GM12872 (cell line): Measurements from ENCODE around the gene XYLT1.

Source experiments
- TF ChIP-seq, protein P1 (sequence below): IDR thresholded peaks from 3 replicates; pipeline ENCODE4 v1.5.1; 2011; ENCODE audit warnings: low read depth, mild to moderate bottlenecking, low read length, moderate library complexity; ENCODE audit not compliant: insufficient read depth

The XYLT1 gene

DNA sequence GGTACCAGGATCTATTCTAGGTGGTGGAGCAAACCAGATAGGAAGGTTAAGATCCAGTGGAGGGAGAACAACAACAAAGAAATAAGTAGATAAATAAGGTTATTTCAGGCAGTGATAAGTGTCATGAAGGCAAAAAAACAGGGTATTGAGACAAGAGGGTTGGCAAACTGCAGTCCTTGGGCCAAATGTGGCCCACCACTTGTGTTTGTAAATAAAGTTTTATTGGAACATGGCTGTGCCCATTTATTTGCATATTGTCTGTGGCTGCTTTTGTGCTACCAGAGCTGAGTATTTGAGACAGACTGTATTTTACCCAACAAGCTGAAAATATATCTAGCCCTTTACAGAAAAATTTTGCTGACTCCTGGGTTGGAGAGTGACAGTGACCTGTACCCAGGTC, 361.3 kb downstream of the XYLT1 start:
- TF ChIP-seq, protein P1, sequence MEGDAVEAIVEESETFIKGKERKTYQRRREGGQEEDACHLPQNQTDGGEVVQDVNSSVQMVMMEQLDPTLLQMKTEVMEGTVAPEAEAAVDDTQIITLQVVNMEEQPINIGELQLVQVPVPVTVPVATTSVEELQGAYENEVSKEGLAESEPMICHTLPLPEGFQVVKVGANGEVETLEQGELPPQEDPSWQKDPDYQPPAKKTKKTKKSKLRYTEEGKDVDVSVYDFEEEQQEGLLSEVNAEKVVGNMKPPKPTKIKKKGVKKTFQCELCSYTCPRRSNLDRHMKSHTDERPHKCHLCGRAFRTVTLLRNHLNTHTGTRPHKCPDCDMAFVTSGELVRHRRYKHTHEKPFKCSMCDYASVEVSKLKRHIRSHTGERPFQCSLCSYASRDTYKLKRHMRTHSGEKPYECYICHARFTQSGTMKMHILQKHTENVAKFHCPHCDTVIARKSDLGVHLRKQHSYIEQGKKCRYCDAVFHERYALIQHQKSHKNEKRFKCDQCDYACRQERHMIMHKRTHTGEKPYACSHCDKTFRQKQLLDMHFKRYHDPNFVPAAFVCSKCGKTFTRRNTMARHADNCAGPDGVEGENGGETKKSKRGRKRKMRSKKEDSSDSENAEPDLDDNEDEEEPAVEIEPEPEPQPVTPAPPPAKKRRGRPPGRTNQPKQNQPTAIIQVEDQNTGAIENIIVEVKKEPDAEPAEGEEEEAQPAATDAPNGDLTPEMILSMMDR: no peak

DNA sequence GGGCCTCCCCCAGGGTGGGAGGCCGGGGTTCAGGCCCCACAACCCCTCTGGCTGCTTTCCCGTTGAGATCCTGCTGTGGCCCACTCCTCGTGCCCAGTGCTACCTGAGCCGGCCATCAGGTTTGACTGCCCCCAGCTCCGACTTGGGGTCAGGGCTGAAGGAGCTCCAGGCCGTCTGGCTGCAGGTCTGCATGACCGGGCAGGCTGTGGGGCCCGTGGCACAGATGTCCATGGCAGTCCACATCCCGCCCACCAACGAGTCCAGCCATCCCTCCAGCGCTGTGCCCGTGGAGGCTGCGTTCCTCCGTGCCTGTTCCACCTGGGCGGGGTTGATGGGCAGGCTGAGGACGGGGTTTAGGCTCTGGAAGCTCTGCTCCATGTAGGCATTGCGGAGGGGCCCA, 362.2 kb downstream of the XYLT1 start:
- TF ChIP-seq, protein P1: no peak

DNA sequence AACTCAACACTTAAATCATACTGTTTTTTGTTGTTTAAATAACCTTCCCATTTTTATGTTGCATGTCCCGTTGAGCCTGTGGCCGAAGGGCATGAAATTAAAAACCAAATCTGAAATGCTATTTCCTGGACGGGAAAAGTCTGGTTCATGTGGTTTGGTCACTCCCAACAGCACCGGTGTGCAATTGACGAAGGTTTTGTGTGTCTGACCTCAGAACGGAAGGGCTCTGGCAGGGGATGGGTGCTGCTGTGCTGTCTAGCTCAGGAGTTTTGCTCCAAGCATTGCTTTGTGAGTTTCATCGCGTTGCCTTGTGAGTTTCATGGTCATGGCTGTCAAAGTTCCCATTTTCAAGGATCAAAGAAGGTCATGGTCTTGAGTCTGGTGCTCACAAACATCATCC, 363.3 kb downstream of the XYLT1 start:
- TF ChIP-seq, protein P1: no peak

DNA sequence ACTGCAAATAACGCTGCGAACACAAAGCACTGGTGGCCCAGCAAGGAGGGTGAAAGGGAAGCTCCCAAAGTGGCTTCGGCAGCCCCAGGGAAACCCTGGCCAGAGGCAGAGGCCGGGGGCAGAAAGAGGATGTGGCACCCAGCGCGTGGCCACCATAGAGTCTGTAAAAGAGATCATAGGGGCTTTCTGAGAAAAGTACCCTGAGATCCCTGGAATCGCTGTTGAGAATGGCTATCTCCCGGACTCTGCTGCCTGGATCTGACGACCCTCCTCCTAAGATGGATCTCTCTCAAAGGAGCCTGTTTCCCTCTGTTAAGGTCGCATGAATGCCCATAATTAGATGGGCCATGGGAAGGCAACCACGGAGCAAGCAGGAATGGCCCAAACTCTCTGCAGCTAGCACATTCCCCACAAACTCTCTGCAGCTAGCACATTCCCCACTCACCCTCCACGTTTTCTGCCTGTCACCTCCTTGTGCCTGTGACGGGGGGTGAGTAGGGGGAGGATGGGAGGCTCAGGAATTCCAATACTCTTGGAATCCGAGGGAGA, 364.4 kb downstream of the XYLT1 start:
- TF ChIP-seq, protein P1: no peak

DNA sequence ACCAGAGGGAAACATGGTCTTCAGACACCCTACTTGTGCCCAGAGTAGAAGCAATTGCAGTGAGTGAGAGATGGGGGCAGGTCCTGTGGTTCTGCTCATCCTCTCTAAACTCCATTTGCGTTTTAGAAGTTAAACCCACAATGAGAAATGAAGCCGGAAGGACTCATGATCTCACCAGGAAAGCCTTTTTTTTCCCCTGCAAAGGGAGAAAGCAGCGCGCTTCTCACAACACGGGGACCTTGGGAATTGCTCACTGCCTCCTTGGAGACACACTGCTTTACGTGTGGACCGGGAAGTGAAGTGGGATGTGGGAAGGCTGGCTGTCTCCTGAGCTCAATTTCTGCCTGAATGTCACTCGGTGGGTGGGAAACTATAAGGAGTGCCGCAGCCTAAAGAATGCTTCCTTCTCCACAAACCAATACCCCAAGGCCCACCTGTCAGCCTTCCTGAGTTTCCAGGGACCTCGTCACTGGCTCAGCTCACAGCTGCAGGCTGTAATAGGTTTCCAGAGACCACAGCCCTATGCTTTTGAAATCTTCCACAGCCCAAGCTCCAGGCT, 365.4 kb downstream of the XYLT1 start:
- TF ChIP-seq, protein P1: no peak

DNA sequence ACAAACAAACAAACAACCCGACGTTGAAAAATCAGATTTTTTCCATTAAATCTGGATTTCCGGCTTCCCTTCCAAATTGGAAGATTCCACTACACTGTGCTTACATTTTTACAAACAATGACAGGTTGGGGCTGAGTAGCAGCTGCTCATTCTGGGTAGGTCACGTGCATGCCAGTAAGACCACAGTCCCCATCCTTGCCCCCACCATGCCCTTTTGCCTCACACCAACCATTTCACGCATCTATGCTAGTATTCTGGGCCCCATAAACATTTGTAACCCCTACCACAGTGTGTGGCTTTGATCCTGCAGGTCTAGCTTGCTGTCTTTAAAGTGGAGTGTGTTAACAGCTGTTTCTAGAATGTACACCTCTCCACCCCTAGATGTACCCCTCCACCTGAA, 366.1 kb downstream of the XYLT1 start:
- TF ChIP-seq, protein P1: no peak

DNA sequence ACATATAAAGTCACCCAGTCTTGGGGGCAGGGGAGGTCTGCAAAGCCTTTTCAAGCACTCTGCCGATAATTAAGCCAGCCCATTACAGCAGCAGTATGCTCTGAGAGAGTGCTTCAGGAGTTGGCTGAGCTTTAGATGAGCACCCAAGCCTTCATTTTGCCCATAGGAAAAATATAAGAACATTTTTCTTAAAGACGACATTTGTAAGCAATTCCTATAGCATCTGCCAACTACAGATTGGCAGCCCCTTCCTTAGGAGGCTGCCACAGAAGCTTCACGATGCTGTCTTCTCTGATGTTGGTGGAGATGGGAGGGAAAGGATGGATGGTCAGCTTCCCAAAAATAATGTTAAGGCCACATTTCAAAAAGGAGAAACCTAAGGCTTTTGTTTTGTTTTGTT, 367.5 kb downstream of the XYLT1 start:
- TF ChIP-seq, protein P1: no peak

DNA sequence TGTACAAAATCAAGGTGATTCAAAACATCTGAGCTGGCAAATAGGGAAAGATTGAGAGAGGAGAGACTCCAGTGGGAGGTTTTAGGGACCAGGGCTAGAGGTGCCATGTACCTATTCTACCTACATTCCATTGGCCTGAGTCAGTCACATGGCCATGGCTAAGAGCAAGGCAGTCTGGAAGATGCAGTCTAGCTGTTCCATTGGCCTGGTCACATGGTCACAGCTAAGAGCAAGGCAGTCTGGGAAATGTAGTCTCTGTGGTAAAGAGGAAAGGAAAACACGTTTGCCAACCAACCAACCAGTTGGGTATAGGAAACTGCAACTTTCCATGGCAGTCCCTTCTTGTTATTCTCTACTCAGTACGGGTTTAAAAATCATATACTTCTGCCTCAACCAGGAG, 369.1 kb downstream of the XYLT1 start:
- TF ChIP-seq, protein P1: no peak
